Erythroblast (primary cell): ENCODE data around the gene OR5F1.

Source experiments
- GATA1 ChIP-seq: IDR thresholded peaks from 2 replicates; pipeline ENCODE4 v1.6.1; 2011; ENCODE audit warnings: low read depth, mild to moderate bottlenecking, control low read depth, low read length, moderate library complexity
- POLR2A ChIP-seq: IDR thresholded peaks from 2 replicates; pipeline ENCODE4 v1.6.1; 2011; ENCODE audit warnings: mild to moderate bottlenecking, low read length

DNA sequence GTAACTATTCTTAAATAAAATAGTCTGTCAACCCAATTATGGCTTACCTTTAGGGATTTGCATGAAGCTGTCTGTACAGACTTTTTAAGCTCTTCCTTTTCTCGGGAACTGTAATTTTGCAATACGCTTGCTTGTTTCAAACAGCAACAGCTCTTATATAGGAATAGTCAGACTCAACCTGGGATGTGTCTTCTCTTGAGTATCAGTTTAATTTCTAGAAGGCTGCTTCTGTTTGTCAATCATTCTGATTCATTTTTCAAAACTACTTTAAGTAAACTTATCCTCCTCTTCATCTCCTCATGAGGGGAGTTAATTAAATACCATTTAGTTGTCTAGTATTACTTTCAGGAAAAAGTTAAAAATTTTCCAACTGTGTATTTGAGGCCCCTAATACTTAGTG lies 24.6 kb downstream of the OR5F1 start, which contains the start of gene OR10AG1:
- TF ChIP-seq POLR2A (no peak), GATA1 (no peak)
